IMR-90 (cell line): ENCODE data around the gene HOXA3. TPM values are rescaled to one million over a fixed set of nuclear protein-coding genes. Genes with fewer than 3 reads are reported as not detected.

Source experiments
- ATAC-seq: fragments of 200-7000 bp; cut with Tn5 transposase; 2 replicates; pipeline ENCODE4 v1.9.1; 2020; ENCODE audit warnings: low read depth, mild to moderate bottlenecking, moderate library complexity
- BruUV-seq: library from RNA; stranded (reverse); fragments of 400-500 nt; replicated peaks from 2 replicates; lab custom pipeline; 2021; lab: Mats Ljungman, UMichigan
- CTCF ChIA-PET: fragments of 300-600 bp; formaldehyde crosslinking; extraction: SDS; loops from one replicate; lab custom pipeline; 2021; ENCODE audit warnings: antibody characterized with exemption; lab: Yijun Ruan, JAX
- POLR2A ChIA-PET: fragments of 300-600 bp; sonication (Branson Sonifier 250); formaldehyde crosslinking; loops from one replicate; lab custom pipeline; 2022; ENCODE audit warnings: antibody characterized with exemption; ENCODE audit not compliant: unreplicated experiment; lab: Charles Lee
- DNase-seq: peaks from one replicate; pipeline ENCODE4 v3.0.0; 2013
- H2AFZ ChIP-seq: replicated peaks from 2 replicates; pipeline ENCODE3; 2013; ENCODE audit warnings: low read length, mild to moderate bottlenecking; ENCODE audit not compliant: poor library complexity
- H2AK5ac ChIP-seq: 2 replicates; pipeline ENCODE4 v1.6.1; 2013; ENCODE audit warnings: low read depth, low read length, inconsistent platforms
- H2AK9ac ChIP-seq: replicated peaks from 2 replicates; pipeline ENCODE3; 2013; ENCODE audit warnings: mild to moderate bottlenecking, low read depth, low read length, moderate library complexity; ENCODE audit not compliant: poor library complexity
- H2BK120ac ChIP-seq: 2 replicates; pipeline ENCODE4 v1.6.1; 2013; ENCODE audit warnings: low read depth, low read length, inconsistent platforms
- H2BK15ac ChIP-seq: 3 replicates; pipeline ENCODE4 v1.6.1; 2013; ENCODE audit warnings: low read depth, low read length, inconsistent platforms
- H2BK20ac ChIP-seq: 2 replicates; pipeline ENCODE4 v1.6.1; 2013; ENCODE audit warnings: low read depth, mild to moderate bottlenecking, inconsistent platforms, low read length, moderate library complexity
- H2BK5ac ChIP-seq: 2 replicates; pipeline ENCODE4 v1.6.1; 2013; ENCODE audit warnings: mild to moderate bottlenecking, low read depth, low read length, inconsistent platforms; ENCODE audit not compliant: poor library complexity, severe bottlenecking
- H3K14ac ChIP-seq: replicated peaks from 2 replicates; pipeline ENCODE4 v1.6.1; 2013; ENCODE audit warnings: low read depth, low read length, inconsistent platforms
- H3K18ac ChIP-seq: 2 replicates; pipeline ENCODE4 v1.6.1; 2013; ENCODE audit warnings: low read depth, low read length, control low read depth
- H3K23ac ChIP-seq: 2 replicates; pipeline ENCODE4 v1.6.1; 2013; ENCODE audit warnings: low read depth, low read length, inconsistent platforms
- H3K27ac ChIP-seq: 2 replicates; pipeline ENCODE4 v1.5.1; 2013; ENCODE audit warnings: mild to moderate bottlenecking, control low read depth, low read length; ENCODE audit not compliant: insufficient read depth
- H3K27me3 ChIP-seq: 2 replicates; pipeline ENCODE4 v1.6.1; 2013; ENCODE audit warnings: low read length; ENCODE audit not compliant: control insufficient read depth, insufficient read depth
- H3K36me3 ChIP-seq: 2 replicates; pipeline ENCODE4 v1.6.1; 2013; ENCODE audit warnings: low read length, mixed read lengths; ENCODE audit not compliant: control insufficient read depth, insufficient read depth
- H3K4ac ChIP-seq: 2 replicates; pipeline ENCODE4 v1.6.1; 2013; ENCODE audit warnings: low read depth, low read length, inconsistent platforms
- H3K4me1 ChIP-seq: 2 replicates; pipeline ENCODE4 v1.6.1; 2013; ENCODE audit warnings: low read length, mixed read lengths; ENCODE audit not compliant: control insufficient read depth, insufficient read depth
- H3K4me2 ChIP-seq: 2 replicates; pipeline ENCODE4 v1.6.1; 2013; ENCODE audit warnings: low read depth, mild to moderate bottlenecking, control low read depth, low read length, moderate library complexity
- H3K4me3 ChIP-seq: 2 replicates; pipeline ENCODE4 v1.5.1; 2013; ENCODE audit warnings: low read depth, mild to moderate bottlenecking, control low read depth, low read length, moderate library complexity; ENCODE audit not compliant: insufficient read depth
- H3K56ac ChIP-seq: 2 replicates; pipeline ENCODE4 v1.6.1; 2013; ENCODE audit warnings: low read length, inconsistent platforms; ENCODE audit not compliant: insufficient read depth; ENCODE audit errors: extremely low read depth
- H3K79me1 ChIP-seq, 2 experiments: 2 replicates each; pipeline ENCODE4 v1.6.1; 2013; ENCODE audit warnings: low read length in 2 of 2, inconsistent platforms in 1 of 2, low read depth in 1 of 2
- H3K9ac ChIP-seq: 2 replicates; pipeline ENCODE4 v1.6.1; 2013; ENCODE audit warnings: low read depth, low read length, control low read depth
- H3K9me1 ChIP-seq: 2 replicates; pipeline ENCODE4 v1.6.1; 2013; ENCODE audit warnings: low read length, inconsistent platforms; ENCODE audit not compliant: insufficient read depth
- H3K9me3 ChIP-seq: 2 replicates; pipeline ENCODE4 v1.6.1; 2013; ENCODE audit warnings: low read length; ENCODE audit not compliant: control insufficient read depth, insufficient read depth
- H4K20me1 ChIP-seq: 2 replicates; pipeline ENCODE4 v1.6.1; 2013; ENCODE audit warnings: low read length, inconsistent platforms; ENCODE audit not compliant: insufficient read depth
- H4K5ac ChIP-seq: 2 replicates; pipeline ENCODE4 v1.6.1; 2013; ENCODE audit warnings: mild to moderate bottlenecking, low read depth, low read length, control low read depth
- H4K8ac ChIP-seq, 2 experiments: 2 replicates each; pipeline ENCODE4 v1.6.1; 2013; ENCODE audit warnings: low read depth in 2 of 2, low read length in 2 of 2, control low read depth in 1 of 2, inconsistent platforms in 1 of 2
- H4K91ac ChIP-seq: 2 replicates; pipeline ENCODE4 v1.6.1; 2013; ENCODE audit warnings: low read depth, low read length, inconsistent platforms; ENCODE audit not compliant: insufficient read depth
- BHLHE40 ChIP-seq: fragments of 150-350 bp; IDR thresholded peaks from 2 replicates; pipeline ENCODE4 v1.6.1; 2016; ENCODE audit warnings: mild to moderate bottlenecking, low read depth, low read length
- CEBPB ChIP-seq: IDR thresholded peaks from 2 replicates; pipeline ENCODE4 v1.6.1; 2012; ENCODE audit warnings: low read depth, low read length, improper control_type of control experiment
- CHD1 ChIP-seq: IDR thresholded peaks from 2 replicates; pipeline ENCODE4 v1.6.1; 2012; ENCODE audit warnings: low read depth, low read length, improper control_type of control experiment
- FOS ChIP-seq: fragments of 150-350 bp; IDR thresholded peaks from 2 replicates; pipeline ENCODE4 v1.6.1; 2016; ENCODE audit warnings: low read depth, low read length
- MAFK ChIP-seq: IDR thresholded peaks from 2 replicates; pipeline ENCODE4 v1.6.1; 2012; ENCODE audit warnings: low read depth, low read length, improper control_type of control experiment
- MAZ ChIP-seq: IDR thresholded peaks from 2 replicates; pipeline ENCODE4 v1.6.1; 2012; ENCODE audit warnings: low read depth, mild to moderate bottlenecking, low read length, improper control_type of control experiment, moderate library complexity, borderline replicate concordance
- MXI1 ChIP-seq: IDR thresholded peaks from 2 replicates; pipeline ENCODE4 v1.6.1; 2012; ENCODE audit warnings: low read depth, mild to moderate bottlenecking, low read length, moderate library complexity, borderline replicate concordance
- NFE2L2 ChIP-seq: fragments of 150-350 bp; IDR thresholded peaks from 2 replicates; pipeline ENCODE4 v1.6.1; 2016; ENCODE audit warnings: low read depth, mild to moderate bottlenecking, low read length
- POLR2A ChIP-seq: IDR thresholded peaks from 2 replicates; pipeline ENCODE4 v1.6.1; 2012; ENCODE audit warnings: mild to moderate bottlenecking, low read depth, low read length
- RAD21 ChIP-seq: IDR thresholded peaks from 2 replicates; pipeline ENCODE4 v1.6.1; 2012; ENCODE audit warnings: low read length, improper control_type of control experiment
- RCOR1 ChIP-seq: IDR thresholded peaks from 2 replicates; pipeline ENCODE4 v1.6.1; 2012; ENCODE audit warnings: mild to moderate bottlenecking, low read length, improper control_type of control experiment; ENCODE audit not compliant: insufficient replicate concordance
- RFX5 ChIP-seq: IDR thresholded peaks from 2 replicates; pipeline ENCODE4 v1.8.0; 2012; ENCODE audit warnings: low read depth, mild to moderate bottlenecking, low read length, moderate library complexity
- SMC3 ChIP-seq: fragments of 150-350 bp; IDR thresholded peaks from 2 replicates; pipeline ENCODE4 v1.6.1; 2016; ENCODE audit warnings: low read depth, mild to moderate bottlenecking, antibody characterized with exemption, low read length, moderate library complexity
- WGBS, 2 experiments: methylation state at CpG; one replicate each; pipeline versions ENCODE4 v1.1.5 to v1.1.7; 2013; ENCODE audit warnings: missing lambda C conversion rate in 2 of 2; ENCODE audit not compliant: insufficient read length in 1 of 2; ENCODE audit errors: extremely low coverage in 2 of 2; 5-methylcytosine and 5-hydroxymethylcytosine counted together
- dilution Hi-C: fragments of 300-500 bp; cut with HindIII; formaldehyde crosslinking; loops from one replicate; pipeline ENCODE4 v1.14.3; 2018; ENCODE audit warnings: low sequenced_read_pairs; ENCODE audit not compliant: unreplicated experiment
- in situ Hi-C: fragments of 300-500 bp; cut with MboI; formaldehyde crosslinking; loops from 3 replicates; pipeline ENCODE4 v1.14.3; 2019; ENCODE audit warnings: low sequenced_read_pairs, inconsistent platforms, mixed read lengths
- intact Hi-C: fragments of 100-400 bp; cut with micrococcal nuclease; formaldehyde crosslinking; loops from 2 replicates; pipeline ENCODE4 v1.10.0; 2022
- polyA plus RNA-seq, 3 experiments: library from polyadenylated mRNA; depleted of rRNA; stranded (reverse); fragments of >200 nt; gene quantifications; 2 replicates each; pipeline ENCODE4 v1.2.3, GENCODE V29; 2012; ENCODE audit warnings: low replicate concordance in 1 of 3
- total RNA-seq: library from RNA; depleted of rRNA; stranded (reverse); fragments of >200 nt; gene quantifications from 2 replicates; pipeline ENCODE4 v1.2.3, GENCODE V29; 2012
- TF ChIP-seq, protein P1 (sequence below): fragments of 150-350 bp; IDR thresholded peaks from 2 replicates; pipeline ENCODE4 v1.6.1; 2016; ENCODE audit warnings: low read depth, mild to moderate bottlenecking, low read length, moderate library complexity, borderline replicate concordance

The HOXA3 gene
- total and polyA plus RNA-seq, 2 of the 4 experiments (the other 2 are of a cell fraction), result 0.90 to 5.4 TPM

DNA sequence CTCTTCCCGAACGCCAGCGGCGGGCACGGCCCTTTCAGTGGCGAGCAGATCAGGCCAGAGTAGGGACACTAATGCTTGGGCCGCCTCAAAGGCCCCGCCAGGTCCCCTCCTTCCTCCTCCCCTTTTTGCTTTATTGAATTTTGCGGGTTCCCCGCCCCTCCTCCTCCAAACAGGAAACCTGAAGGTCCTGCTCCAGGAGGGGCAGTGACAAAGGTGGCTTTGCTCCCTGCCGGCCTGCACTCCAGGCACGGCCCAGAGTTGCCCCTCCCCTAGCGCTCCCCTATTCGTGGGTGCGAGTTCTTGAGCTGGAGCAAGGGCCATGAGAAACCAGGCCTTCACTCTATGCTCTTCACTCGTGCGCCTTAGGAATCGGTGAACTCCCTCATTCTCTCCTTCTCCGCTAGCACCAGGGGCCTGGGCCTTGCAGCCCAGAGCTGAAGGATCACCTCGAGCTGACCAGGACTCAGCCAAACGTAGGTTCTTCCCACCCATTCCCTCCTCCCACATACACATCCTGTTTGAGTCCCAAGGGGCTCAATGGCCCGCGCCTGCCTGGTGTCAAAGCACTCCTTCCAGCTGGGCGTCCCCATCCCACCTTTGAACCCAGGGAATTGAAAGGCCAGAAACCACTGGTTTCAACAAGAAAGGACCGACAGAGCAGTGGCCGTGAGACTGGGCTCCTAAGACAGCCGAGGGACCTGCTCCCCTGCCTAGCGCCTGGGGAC is 4.2 kb downstream of the HOXA3 start:
- H3K4ac ChIP-seq, result peak overlapping the region; percentile 79
- peak overlapping the region; percentile 86 for H3K14ac ChIP-seq
- no TSS peak for BruUV-seq
- H4K20me1 ChIP-seq, result no peaks in the 10 kb centered on the region
- H3K23ac ChIP-seq, result peak overlapping the region; percentile 96
- no peaks in the 10 kb centered on the region for H3K27me3 ChIP-seq
- H3K27ac ChIP-seq, result peak overlapping the region; percentile 96
- peak overlapping the region; percentile 64 for H2BK5ac ChIP-seq
- peak overlapping the region; percentile 82 to 84 for H4K8ac ChIP-seq
- H2AFZ ChIP-seq, result peak overlapping the region; percentile 90
- peak overlapping the region; percentile 61 for H4K5ac ChIP-seq
- in situ Hi-C loops (loop anchor here (10.0 kb wide), 1 partner anchor 953 kb away; no protein-coding TSS in a partner anchor), dilution Hi-C loops (no loop called here), intact Hi-C loops (loop anchor here (5.0 kb wide), 1 partner anchor 1056 kb away; no protein-coding TSS in a partner anchor)
- H2BK120ac ChIP-seq, result peak overlapping the region; percentile 56
- H2BK15ac ChIP-seq, result peak overlapping the region; percentile 53; the same call in 2 of the 3 replicates
- peak overlapping the region; percentile 33; the same call in 1 of the 2 replicates for H2BK20ac ChIP-seq
- H2AK5ac ChIP-seq, result peak overlapping the region; percentile 78
- peak overlapping the region; percentile 68 for H3K9ac ChIP-seq
- H3K9me1 ChIP-seq, result no peaks in the 10 kb centered on the region
- peaks cover 9 to 27% of the 10 kb centered on the region in 2 experiments; a peak in 3 of 4 replicates for H3K79me1 ChIP-seq
- H3K4me1 ChIP-seq, result peaks cover 17% of the 10 kb centered on the region
- no peaks in the 10 kb centered on the region; the same call in 1 of the 2 replicates for H3K36me3 ChIP-seq
- DNase-seq, result no peak
- H3K9me3 ChIP-seq, result no peaks in the 10 kb centered on the region
- ATAC-seq, result no peak
- peak overlapping the region; percentile 10 for H2AK9ac ChIP-seq
- TF ChIP-seq FOS (no peak), NFE2L2 (no peak), RAD21 (no peak), SMC3 (no peak), BHLHE40 (no peak), POLR2A (no peak), CHD1 (no peak), RCOR1 (no peak), CEBPB (no peak), RFX5 (no peak), MXI1 (no peak), MAZ (no peak), MAFK (no peak)
- TF ChIP-seq, protein P1, sequence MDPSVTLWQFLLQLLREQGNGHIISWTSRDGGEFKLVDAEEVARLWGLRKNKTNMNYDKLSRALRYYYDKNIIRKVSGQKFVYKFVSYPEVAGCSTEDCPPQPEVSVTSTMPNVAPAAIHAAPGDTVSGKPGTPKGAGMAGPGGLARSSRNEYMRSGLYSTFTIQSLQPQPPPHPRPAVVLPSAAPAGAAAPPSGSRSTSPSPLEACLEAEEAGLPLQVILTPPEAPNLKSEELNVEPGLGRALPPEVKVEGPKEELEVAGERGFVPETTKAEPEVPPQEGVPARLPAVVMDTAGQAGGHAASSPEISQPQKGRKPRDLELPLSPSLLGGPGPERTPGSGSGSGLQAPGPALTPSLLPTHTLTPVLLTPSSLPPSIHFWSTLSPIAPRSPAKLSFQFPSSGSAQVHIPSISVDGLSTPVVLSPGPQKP, result no peak
- H3K4me3 ChIP-seq, result peak overlapping the region; percentile 38
- POLR2A ChIA-PET, result no interaction called here
- H4K91ac ChIP-seq, result peak overlapping the region; percentile 77
- 18% methylated on average over 11 of the region's 28 CpGs; no CpG with 5 or more reads in 1 of the 2 experiments for WGBS, 2 experiments
- CTCF ChIA-PET, result no interaction called here
- H3K56ac ChIP-seq, result 0 out of 2 replicates have a peak overlapping the region, but pooled peaks have one; percentile 13
- peak overlapping the region; percentile 47 for H3K18ac ChIP-seq
- H3K4me2 ChIP-seq, result peak overlapping the region; percentile 76
